ENCODE data around the gene PLGRKT. TPM values are rescaled to one million over a fixed set of nuclear protein-coding genes. Genes with fewer than 3 reads are reported as not detected.
"Not testable (repeated sequence)": the region's sequence is repeated elsewhere in the genome, so short reads cannot be mapped to it uniquely, and the experiment has no call there.

The PLGRKT gene
- total RNA-seq, 4 donors from 2014 or later = 2.9 to 24.6 (median 13.1) TPM

DNA sequence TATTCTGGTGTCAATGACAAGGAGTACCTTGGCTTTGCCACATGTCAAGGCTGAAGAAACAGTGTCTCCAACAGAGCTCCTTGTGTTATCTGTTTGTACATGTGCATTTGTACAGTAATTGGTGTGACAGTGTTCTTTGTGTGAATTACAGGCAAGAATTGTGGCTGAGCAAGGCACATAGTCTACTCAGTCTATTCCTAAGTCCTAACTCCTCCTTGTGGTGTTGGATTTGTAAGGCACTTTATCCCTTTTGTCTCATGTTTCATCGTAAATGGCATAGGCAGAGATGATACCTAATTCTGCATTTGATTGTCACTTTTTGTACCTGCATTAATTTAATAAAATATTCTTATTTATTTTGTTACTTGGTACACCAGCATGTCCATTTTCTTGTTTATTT, 32.4 kb upstream of the PLGRKT start:
- no peak for DNase-seq
- Histone ChIP-seq H3K36me3 (no peaks in the 10 kb centered on the region), H3K4me1 (no peaks in the 10 kb centered on the region), H3K4me3 (no peak overlapping the region), H3K27ac (no peak overlapping the region), H3K27me3 (no peaks in the 10 kb centered on the region), H3K9me3 (no peaks in the 10 kb centered on the region)
- no peak for TF ChIP-seq POLR2A (IDR thresholded peaks at IDR 0.05)
- TF ChIP-seq, protein P1, sequence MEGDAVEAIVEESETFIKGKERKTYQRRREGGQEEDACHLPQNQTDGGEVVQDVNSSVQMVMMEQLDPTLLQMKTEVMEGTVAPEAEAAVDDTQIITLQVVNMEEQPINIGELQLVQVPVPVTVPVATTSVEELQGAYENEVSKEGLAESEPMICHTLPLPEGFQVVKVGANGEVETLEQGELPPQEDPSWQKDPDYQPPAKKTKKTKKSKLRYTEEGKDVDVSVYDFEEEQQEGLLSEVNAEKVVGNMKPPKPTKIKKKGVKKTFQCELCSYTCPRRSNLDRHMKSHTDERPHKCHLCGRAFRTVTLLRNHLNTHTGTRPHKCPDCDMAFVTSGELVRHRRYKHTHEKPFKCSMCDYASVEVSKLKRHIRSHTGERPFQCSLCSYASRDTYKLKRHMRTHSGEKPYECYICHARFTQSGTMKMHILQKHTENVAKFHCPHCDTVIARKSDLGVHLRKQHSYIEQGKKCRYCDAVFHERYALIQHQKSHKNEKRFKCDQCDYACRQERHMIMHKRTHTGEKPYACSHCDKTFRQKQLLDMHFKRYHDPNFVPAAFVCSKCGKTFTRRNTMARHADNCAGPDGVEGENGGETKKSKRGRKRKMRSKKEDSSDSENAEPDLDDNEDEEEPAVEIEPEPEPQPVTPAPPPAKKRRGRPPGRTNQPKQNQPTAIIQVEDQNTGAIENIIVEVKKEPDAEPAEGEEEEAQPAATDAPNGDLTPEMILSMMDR (IDR thresholded peaks at IDR 0.05) = no peak
- intact Hi-C loops (cut with DNase I; ENCODE audit: low total_unique reads) = no loop called here

DNA sequence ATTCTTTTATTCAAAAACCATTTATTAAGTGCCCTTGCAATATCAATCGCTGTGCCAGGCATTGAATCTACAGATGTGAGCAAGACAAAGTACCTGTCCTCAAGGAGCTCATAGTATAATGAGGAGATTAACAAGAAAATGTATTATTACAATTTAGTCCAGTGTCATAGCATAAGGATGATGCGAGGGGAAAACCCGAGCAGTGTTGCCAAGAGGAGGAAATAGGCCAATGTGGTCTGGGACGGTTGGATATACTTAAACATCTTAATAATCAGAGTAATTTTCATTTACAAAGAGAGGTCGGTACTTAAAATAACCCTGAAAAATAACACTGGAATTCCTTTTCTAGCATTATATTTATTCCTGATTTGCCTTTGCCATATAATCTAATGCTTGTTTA, 31.1 kb upstream of the PLGRKT start:
- Histone ChIP-seq H3K4me3 (no peak overlapping the region), H3K36me3 (no peaks in the 10 kb centered on the region), H3K4me1 (no peaks in the 10 kb centered on the region), H3K27ac (no peak overlapping the region), H3K27me3 (no peaks in the 10 kb centered on the region), H3K9me3 (no peaks in the 10 kb centered on the region)
- no peak for TF ChIP-seq POLR2A (IDR thresholded peaks at IDR 0.05)
- TF ChIP-seq, protein P1 (IDR thresholded peaks at IDR 0.05) = no peak
- DNase-seq = no peak
- intact Hi-C loops (cut with DNase I; ENCODE audit: low total_unique reads) = no loop called here

DNA sequence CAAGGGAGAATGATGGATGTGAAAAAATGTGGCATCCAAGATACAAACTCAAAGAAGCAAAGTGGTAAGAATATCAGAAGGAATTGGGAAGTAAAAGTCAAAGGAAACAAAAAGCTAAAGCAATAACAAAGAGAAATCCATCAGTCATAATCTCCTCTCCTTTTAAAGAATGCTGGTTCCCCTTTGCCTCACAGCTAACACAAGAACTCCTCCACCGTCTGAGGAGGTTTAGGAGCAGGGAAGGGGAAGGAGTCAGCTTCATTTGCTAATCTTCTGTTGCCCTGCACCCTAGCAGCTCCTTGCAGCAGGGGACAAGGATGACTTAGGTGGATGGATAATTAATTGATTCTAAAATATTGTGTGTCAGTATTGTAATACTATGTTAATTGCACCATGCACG, 29.0 kb upstream of the PLGRKT start:
- DNase-seq = no peak
- TF ChIP-seq POLR2A (IDR thresholded peaks at IDR 0.05) = no peak
- TF ChIP-seq, protein P1 (IDR thresholded peaks at IDR 0.05) = no peak
- Histone ChIP-seq H3K4me1 (no peaks in the 10 kb centered on the region), H3K4me3 (no peak overlapping the region), H3K9me3 (no peaks in the 10 kb centered on the region), H3K36me3 (no peaks in the 10 kb centered on the region), H3K27ac (no peak overlapping the region), H3K27me3 (no peaks in the 10 kb centered on the region)
- intact Hi-C loops (cut with DNase I; ENCODE audit: low total_unique reads) = no loop called here

DNA sequence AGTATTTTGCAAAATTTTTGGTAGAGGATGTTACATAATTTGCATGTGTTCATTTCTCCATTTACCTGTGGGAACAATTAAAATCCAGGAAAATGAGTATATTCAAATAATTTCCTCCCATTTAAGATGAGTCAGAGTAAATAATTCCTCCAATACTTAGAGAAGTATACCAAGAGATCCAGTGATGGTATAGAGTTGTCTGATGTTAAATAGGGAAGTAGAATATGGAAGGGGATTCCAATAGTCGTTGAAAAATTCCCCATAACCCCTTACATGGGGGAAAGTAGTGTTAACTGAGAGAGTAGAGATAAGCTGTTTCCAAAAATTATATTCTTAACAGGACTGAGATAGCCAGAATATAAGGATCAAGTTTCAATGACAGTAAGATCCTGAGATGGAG, 28.3 kb upstream of the PLGRKT start:
- DNase-seq = no peak
- no peak overlapping the region for H3K27ac ChIP-seq
- H3K9me3 ChIP-seq = no peaks in the 10 kb centered on the region
- intact Hi-C loops (cut with DNase I; ENCODE audit: low total_unique reads) = no loop called here
- no peaks in the 10 kb centered on the region for H3K4me1 ChIP-seq
- TF ChIP-seq POLR2A (IDR thresholded peaks at IDR 0.05) = no peak
- TF ChIP-seq, protein P1 (IDR thresholded peaks at IDR 0.05) = no peak
- H3K36me3 ChIP-seq = no peaks in the 10 kb centered on the region
- no peak overlapping the region for H3K4me3 ChIP-seq
- no peaks in the 10 kb centered on the region for H3K27me3 ChIP-seq

DNA sequence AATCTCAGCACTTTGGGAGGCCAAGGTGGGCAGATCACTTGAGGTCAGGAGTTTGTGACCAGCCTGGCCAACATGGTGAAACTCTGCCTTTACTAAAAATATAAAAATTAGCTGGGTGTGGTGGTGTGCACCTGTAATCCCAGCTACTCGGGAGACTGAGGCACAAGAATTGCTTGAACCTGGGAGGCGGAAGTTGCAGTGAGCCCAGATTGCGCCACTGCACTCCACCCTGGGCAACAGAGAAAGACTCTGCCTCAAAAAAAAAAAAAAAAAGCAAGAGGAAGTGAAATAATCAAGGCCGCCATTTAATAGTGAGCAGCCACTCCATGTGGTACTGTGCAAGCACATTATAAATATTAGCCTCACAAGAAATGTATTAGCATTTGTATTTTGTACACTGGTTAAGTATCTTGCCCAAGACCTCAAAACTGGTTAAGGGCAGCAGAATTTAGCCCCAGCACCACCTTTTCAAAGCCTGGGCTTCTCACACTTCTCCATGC, 27.2 kb upstream of the PLGRKT start:
- H3K4me1 ChIP-seq; H3K36me3 ChIP-seq; H3K9me3 ChIP-seq; H3K27me3 ChIP-seq; intact Hi-C loops (cut with DNase I; ENCODE audit: low total_unique reads); DNase-seq; H3K4me3 ChIP-seq; H3K27ac ChIP-seq: not testable (repeated sequence)

DNA sequence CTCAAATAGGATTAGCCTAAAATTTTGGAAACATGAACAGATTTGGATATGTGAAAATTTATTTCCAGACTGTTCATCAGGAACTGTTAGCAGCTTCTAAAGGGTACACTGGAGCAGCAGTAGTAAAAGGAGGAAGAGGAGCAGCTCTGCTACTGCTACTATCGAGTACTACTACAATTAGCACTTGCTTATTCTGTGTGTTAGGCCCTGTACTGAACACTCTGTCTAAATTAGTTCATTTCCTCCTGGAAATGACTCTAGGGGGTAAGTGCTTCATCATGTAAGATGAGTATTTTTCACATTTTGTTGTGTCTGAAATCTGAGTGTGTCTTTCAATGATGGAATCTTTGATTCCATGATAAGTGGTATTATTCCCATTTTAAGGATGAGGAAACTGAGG, 22.4 kb upstream of the PLGRKT start:
- DNase-seq = no peak
- intact Hi-C loops (cut with DNase I; ENCODE audit: low total_unique reads) = no loop called here
- Histone ChIP-seq H3K9me3 (no peaks in the 10 kb centered on the region), H3K27me3 (no peaks in the 10 kb centered on the region), H3K4me3 (no peak overlapping the region), H3K36me3 (no peaks in the 10 kb centered on the region), H3K27ac (no peak overlapping the region), H3K4me1 (no peaks in the 10 kb centered on the region)
- no peak for TF ChIP-seq POLR2A (IDR thresholded peaks at IDR 0.05)
- TF ChIP-seq, protein P1 (IDR thresholded peaks at IDR 0.05) = no peak

Measured in uterus (tissue), 4 donors.